Chondrocyte (in vitro differentiated cells): ENCODE measurements around the gene GRPR. TPM values are rescaled to one million over a fixed set of nuclear protein-coding genes. Genes with fewer than 3 reads are reported as not detected.
"Not testable (repeated sequence)": the region's sequence is repeated elsewhere in the genome, so short reads cannot be mapped to it uniquely, and the experiment has no call there.

Experiments used
- DNase-seq: peaks from one replicate; pipeline ENCODE4 v3.0.0; 2021; ENCODE audit warnings: mixed read lengths, low spot score
- H3K27ac Mint-ChIP-seq: one replicate; pipeline ENCODE4 v1.8.0; 2021; ENCODE audit warnings: mild to moderate bottlenecking, moderate library complexity, mixed read lengths; ENCODE audit not compliant: unreplicated experiment
- H3K27me3 Mint-ChIP-seq: 2 replicates; pipeline ENCODE4 v1.8.0; 2021; ENCODE audit warnings: low read depth, mixed read lengths
- H3K36me3 Mint-ChIP-seq: 2 replicates; pipeline ENCODE4 v1.8.0; 2021; ENCODE audit warnings: low read depth, mixed read lengths
- H3K4me1 Mint-ChIP-seq: 2 replicates; pipeline ENCODE4 v1.8.0; 2021; ENCODE audit warnings: low read depth, mild to moderate bottlenecking, mixed read lengths
- H3K4me3 Mint-ChIP-seq: one replicate; pipeline ENCODE4 v1.8.0; 2021; ENCODE audit warnings: mild to moderate bottlenecking, moderate library complexity, mixed read lengths; ENCODE audit not compliant: unreplicated experiment
- H3K9me3 Mint-ChIP-seq: 2 replicates; pipeline ENCODE4 v1.8.0; 2021; ENCODE audit warnings: low read depth, mixed read lengths
- CTCF ChIP-seq: fragments of 200-600 bp; sonication (generic); IDR thresholded peaks from 2 replicates; pipeline ENCODE4 v1.5.0; 2021; ENCODE audit warnings: antibody characterized with exemption, mild to moderate bottlenecking, moderate library complexity
- total RNA-seq: library from RNA; stranded (reverse); gene quantifications from 3 replicates; pipeline ENCODE4 v1.2.1, GENCODE V29; 2021

Gene GRPR
- total RNA-seq, 1 donor from 2014 or later, result 0.17 TPM

DNA sequence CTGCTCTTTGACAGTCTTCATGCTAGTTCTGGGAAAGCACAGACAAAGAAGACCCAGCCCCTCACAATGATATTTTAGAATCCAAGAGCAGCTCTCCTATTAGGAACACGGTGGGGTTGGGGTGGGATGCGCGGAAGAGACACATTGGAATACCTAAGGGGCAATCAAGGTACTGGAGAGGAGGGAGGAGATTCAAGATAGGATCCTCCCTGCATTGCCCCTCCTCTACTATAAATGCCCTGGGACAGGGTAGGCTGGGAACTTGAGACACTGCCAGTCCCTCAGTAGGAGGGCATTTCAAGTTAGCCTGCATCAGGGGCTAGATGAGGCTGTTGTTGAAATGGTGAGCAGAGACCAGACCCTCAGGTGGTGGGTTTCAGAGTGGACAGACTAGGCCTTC, 49.0 kb downstream of the GRPR start:
- Mint-ChIP-seq H3K4me1 (no peaks in the 10 kb centered on the region), H3K27ac (no peak overlapping the region), H3K27me3 (no peaks in the 10 kb centered on the region), H3K4me3 (no peak overlapping the region), H3K36me3 (no peaks in the 10 kb centered on the region), H3K9me3 (peaks cover 3% of the 10 kb centered on the region)
- no peak for TF ChIP-seq CTCF
- DNase-seq, result no peak

GRCh38 chrX:16175329-16176061, 52.1 kb downstream of the GRPR start:
- Mint-ChIP-seq H3K4me1 (no peaks in the 10 kb centered on the region), H3K4me3 (no peak overlapping the region), H3K36me3 (no peaks in the 10 kb centered on the region), H3K9me3 (peaks cover 3% of the 10 kb centered on the region), H3K27ac (no peak overlapping the region), H3K27me3 (no peaks in the 10 kb centered on the region)
- DNase-seq, result no peak
- TF ChIP-seq CTCF, result no peak

DNA sequence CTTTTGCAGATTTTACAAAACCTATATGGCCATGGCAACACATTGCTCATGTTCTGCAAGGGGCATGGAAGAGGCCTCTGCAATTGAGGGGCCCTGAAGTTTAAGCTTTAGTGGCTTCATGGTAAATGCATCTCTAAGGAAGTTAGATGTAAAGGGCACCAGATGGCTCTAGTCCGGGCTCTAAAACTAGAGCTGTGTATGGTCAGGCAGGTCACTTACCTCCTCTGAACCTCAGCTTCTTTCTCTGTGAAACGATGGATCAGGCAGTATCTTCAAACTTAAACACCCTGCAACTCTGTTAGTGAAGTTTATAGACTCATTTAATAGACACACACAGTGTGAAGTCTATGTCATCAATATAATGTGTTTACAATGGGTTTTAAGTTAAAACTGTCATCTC, 53.9 kb downstream of the GRPR start:
- Mint-ChIP-seq H3K9me3 (peaks cover 3% of the 10 kb centered on the region), H3K27me3 (no peaks in the 10 kb centered on the region), H3K4me3 (no peak overlapping the region), H3K27ac (no peak overlapping the region), H3K36me3 (no peaks in the 10 kb centered on the region), H3K4me1 (no peaks in the 10 kb centered on the region)
- no peak for TF ChIP-seq CTCF
- DNase-seq, result no peak

- not testable (repeated sequence) for H3K9me3 Mint-ChIP-seq, H3K4me3 Mint-ChIP-seq, H3K27me3 Mint-ChIP-seq, H3K27ac Mint-ChIP-seq, H3K36me3 Mint-ChIP-seq, DNase-seq
- H3K4me1 Mint-ChIP-seq, result peaks cover 18% of the 10 kb centered on the region
These were observed 60.5 kb downstream of the GRPR start for GRCh38 chrX:16183843-16184242.

DNA sequence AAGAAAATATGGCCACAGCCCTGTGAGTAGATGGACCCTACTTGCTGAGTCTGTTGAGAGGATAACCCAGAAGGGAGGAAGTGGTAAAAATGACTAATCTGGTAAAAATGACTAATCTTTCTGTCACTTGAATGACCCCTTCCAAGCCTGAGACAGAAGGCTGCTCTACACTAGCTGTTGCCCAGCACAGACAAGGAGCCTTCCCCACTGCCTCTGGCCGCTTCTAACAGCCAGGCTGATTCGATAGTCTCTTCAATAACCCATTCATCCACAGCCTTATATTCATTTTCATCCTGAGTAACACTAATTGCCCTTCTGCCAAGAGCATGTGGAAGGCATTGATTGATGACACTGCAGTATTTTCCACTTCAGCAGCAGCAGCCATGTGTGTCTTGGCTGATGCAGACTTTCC, 62.4 kb downstream of the GRPR start:
- no peak overlapping the region for H3K4me3 Mint-ChIP-seq
- H3K27me3 Mint-ChIP-seq, result no peaks in the 10 kb centered on the region
- no peaks in the 10 kb centered on the region for H3K9me3 Mint-ChIP-seq
- no peaks in the 10 kb centered on the region for H3K36me3 Mint-ChIP-seq
- no peak for TF ChIP-seq CTCF
- DNase-seq, result no peak
- peak overlapping the region; percentile 80 for H3K27ac Mint-ChIP-seq
- peaks cover 18% of the 10 kb centered on the region for H3K4me1 Mint-ChIP-seq
